Pancreas (tissue), 10 donors: Measurements from ENCODE around the gene TXNDC16. TPM values are rescaled to one million over a fixed set of nuclear protein-coding genes. Genes with fewer than 3 reads are reported as not detected.

Experiments
- ATAC-seq, 4 donors: fragments of 200-7000 bp; cut with Tn5 transposase; one replicate each; pipeline versions ENCODE4 v1.8.0 to v1.9.1; 2020; ENCODE audit warnings: mild to moderate bottlenecking in 4 of 4, moderate library complexity in 4 of 4
- DNase-seq, 6 donors: peaks; one replicate each; pipeline ENCODE4 v3.0.0-alpha.2; 2020
- FAIRE-seq: peaks from 2 replicates; lab custom pipeline; 2012; peaks lifted over from hg19 to GRCh38; lab: Jason Lieb, UNC
- H3K27ac ChIP-seq, 4 donors: fragments of 200-600 bp; sonication (generic); 1 replicate in 3 of 4; 2 replicates in 1 of 4; pipeline versions ENCODE4 v1.5.0 to v1.8.0; 2020
- H3K27me3 ChIP-seq, 4 donors: fragments of 200-600 bp; one replicate each; pipeline ENCODE4 v1.8.0; 2021
- H3K36me3 ChIP-seq, 3 donors: fragments of 200-600 bp; sonication (generic) in 1 of 3; one replicate each; pipeline versions ENCODE4 v1.5.0 to v1.8.0; 2020 to 2021
- H3K4me1 ChIP-seq, 3 donors: fragments of 200-600 bp; one replicate each; pipeline ENCODE4 v1.8.0; 2021
- H3K4me3 ChIP-seq, 4 donors: fragments of 200-600 bp; sonication (generic) in 2 of 4; one replicate each; pipeline versions ENCODE4 v1.5.0 to v1.8.0; 2020 to 2021
- H3K9me3 ChIP-seq, 4 donors: fragments of 200-600 bp; one replicate each; pipeline ENCODE4 v1.8.0; 2021
- CTCF ChIP-seq, 4 donors: fragments of 200-600 bp; sonication (generic) in 3 of 4; IDR thresholded peaks; one replicate each; pipeline versions ENCODE4 v1.5.0 to v1.8.0; 2021; ENCODE audit warnings: antibody characterized with exemption in 4 of 4
- WGBS, 2 donors: extraction: QIAGEN DNeasy Blood & Tissue Kit; methylation state at CpG; one replicate each; pipeline ENCODE4 v1.1.7; 2013; 5-methylcytosine and 5-hydroxymethylcytosine counted together
- intact Hi-C, 3 donors: fragments of 100-400 bp; cut with DNase I; formaldehyde crosslinking; loops; one replicate each; pipeline versions ENCODE4 v1.11.1 to v1.14.2; 2022
- polyA plus RNA-seq, 2 donors: library from polyadenylated mRNA; stranded (reverse); fragments of 200-250 nt; gene quantifications; one replicate each; pipeline ENCODE4 v1.2.3, GENCODE V29; 2013
- total RNA-seq, 6 donors: library from RNA; stranded (reverse); fragmentation: NEBNext Ultra II Directional in 4 of 6; extraction: Animal tissue kit (Norgen Biotek cat#: 25700) in 4 of 6; gene quantifications; one replicate each; pipeline versions ENCODE4 v1.2.1 to v1.2.4, GENCODE V29; 2021 to 2023
- donor health status: healthy with polysubstance abuse.
- donor health status: DM: no; HTN: no; CAD: no; lungs with moderate emphysema.
- donor health status: DM: no; HTN: no; CAD: no.
- donor health status: control.
- donor health status: control.
- donor health status: Bipolar disorder and iron deficiency.
- donor health status: DM: yes; HTN: yes; CAD: no.
- donor health status: DM: no; HTN: no; CAD: no.
- donor health status: DM: no; HTN: no; CAD: no.
- donor health status: DM: yes; HTN: yes; CAD: no.

Gene TXNDC16
- total and polyA plus RNA-seq, 8 donors = 1.1 to 7.4 (median 4.1) TPM

- Histone ChIP-seq H3K4me3 (no peak overlapping the region), H3K9me3 (no peaks in the 10 kb centered on the region), H3K36me3 (no peaks in the 10 kb centered on the region), H3K27me3 (no peaks in the 10 kb centered on the region), H3K27ac (no peak overlapping the region), H3K4me1 (peaks cover 0 to 5% (median 0%) of the 10 kb centered on the region in 3 donors)
- no peak for ATAC-seq
- peak; percentile 5 for FAIRE-seq
- no peak for DNase-seq
- intact Hi-C loops = no loop called here
- WGBS, 2 donors = 95 to 96% methylated on average over 2 of the region's 2 CpGs
- no peak for TF ChIP-seq CTCF (IDR thresholded peaks at IDR 0.05)
These were observed 6.4 kb upstream of the TXNDC16 start for GRCh38 chr14:52558688-52559087.

- peak; percentile 43 to 59 (median 48) for ATAC-seq
- Histone ChIP-seq H3K27ac (peak overlapping the region; percentile 63 to 96 (median 74)), H3K27me3 (no peaks in the 10 kb centered on the region), H3K36me3 (no peaks in the 10 kb centered on the region), H3K4me1 (peaks cover 9 to 12% (median 10%) of the 10 kb centered on the region in 3 donors), H3K9me3 (no peaks in the 10 kb centered on the region), H3K4me3 (peak overlapping the region; percentile 42 to 80 (median 68))
- TF ChIP-seq CTCF (IDR thresholded peaks at IDR 0.05) = no peak
- 2 to 3% methylated on average over 22 of the region's 22 CpGs for WGBS, 2 donors
- no peak for FAIRE-seq
- peak; percentile 88 to 97 (median 93) for DNase-seq
- intact Hi-C loops = no loop called here
These were observed 1.6 kb upstream of the TXNDC16 start for GRCh38 chr14:52553671-52554575.

GRCh38 chr14:52553002-52553670 is 831 bp upstream of the TXNDC16 start:
- intact Hi-C loops = no loop called here
- Histone ChIP-seq H3K36me3 (no peaks in the 10 kb centered on the region), H3K27me3 (no peaks in the 10 kb centered on the region), H3K4me1 (peaks cover 9 to 12% (median 10%) of the 10 kb centered on the region in 3 donors), H3K4me3 (peak overlapping the region; percentile 42 to 80 (median 68)), H3K9me3 (no peaks in the 10 kb centered on the region), H3K27ac (peak overlapping the region; percentile 63 to 96 (median 74))
- FAIRE-seq = no peak
- peak; percentile 15 to 84 (median 50) for DNase-seq
- peak; percentile 5 to 28 (median 14) for ATAC-seq
- TF ChIP-seq CTCF (IDR thresholded peaks at IDR 0.05) = no peak
- WGBS, 2 donors = 1% methylated on average over 41 to 69 of the region's 69 CpGs

GRCh38 chr14:52551696-52552062 is 626 bp downstream of the TXNDC16 start:
- H3K4me3 ChIP-seq = peak overlapping the region; percentile 58 to 80 (median 66)
- no peaks in the 10 kb centered on the region for H3K36me3 ChIP-seq
- FAIRE-seq = no peak
- no peak for TF ChIP-seq CTCF (IDR thresholded peaks at IDR 0.05)
- peak overlapping the region; percentile 76 to 96 (median 85) for H3K27ac ChIP-seq
- ATAC-seq = peak in 3 of 4 donors; percentile 11 to 52 (median 44)
- WGBS, 2 donors = 0 to 1% methylated on average over 8 of the region's 8 CpGs
- DNase-seq = peak in 1 of 6 donors; percentile 15
- H3K9me3 ChIP-seq = no peaks in the 10 kb centered on the region
- intact Hi-C loops = no loop called here
- H3K27me3 ChIP-seq = no peaks in the 10 kb centered on the region
- H3K4me1 ChIP-seq = peaks cover 9 to 12% (median 10%) of the 10 kb centered on the region in 3 donors
